Measurements from ENCODE around the gene ZNF408.

The ZNF408 gene

DNA sequence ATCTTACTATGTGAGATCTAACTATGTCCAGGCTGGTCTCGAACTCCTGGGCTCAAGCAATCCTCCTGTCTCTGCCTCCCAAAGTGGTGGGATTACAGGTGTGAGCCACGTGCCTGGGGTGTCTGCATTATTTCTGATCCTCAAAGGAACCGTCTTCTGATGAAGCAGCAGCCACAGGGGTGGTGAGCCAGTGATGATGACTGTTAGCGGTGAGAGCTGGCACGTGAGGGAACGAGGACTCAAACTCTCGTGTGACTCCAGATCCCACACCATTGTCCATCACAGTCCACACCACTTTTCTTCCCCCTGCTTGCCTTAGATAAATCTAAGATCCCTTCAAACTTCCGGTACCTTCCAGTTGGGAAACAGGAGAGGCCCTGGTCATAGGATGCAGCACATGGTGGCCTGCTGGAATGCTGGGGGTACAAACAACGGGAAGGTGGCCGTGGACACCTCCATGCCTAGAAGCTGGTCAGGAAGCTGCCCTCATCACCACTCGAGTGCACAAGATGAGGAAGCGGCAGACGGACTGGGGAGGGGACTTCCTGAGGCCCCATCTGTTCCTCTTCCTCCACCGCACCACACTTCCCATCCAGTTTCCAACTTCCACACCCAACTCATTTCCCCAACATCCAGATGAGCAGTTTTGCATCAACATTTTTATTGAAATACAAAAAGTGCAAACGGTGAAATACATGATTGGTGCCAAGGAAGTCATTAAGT, 24.2 kb upstream of the ZNF408 start:
- no peak for DNase-seq

DNA sequence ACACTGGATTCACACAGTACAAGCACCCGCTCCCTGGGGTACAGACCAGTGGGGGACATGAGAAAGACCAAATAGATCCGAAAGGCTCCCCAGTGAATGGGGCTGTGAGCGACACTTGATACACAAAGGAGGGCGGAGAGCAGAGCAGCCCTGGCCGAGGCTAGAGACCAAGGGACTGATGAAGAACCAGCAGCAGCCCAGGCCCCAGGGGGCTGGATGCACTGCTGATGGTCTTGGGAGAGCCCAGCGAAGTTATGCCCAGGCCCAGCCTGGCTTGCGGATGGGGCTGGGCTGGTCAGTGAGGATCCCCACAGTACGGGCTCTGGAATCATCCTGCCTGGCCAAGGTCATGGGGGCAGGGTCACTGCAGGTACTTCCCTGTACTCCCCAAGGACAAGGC, 23.7 kb upstream of the ZNF408 start:
- no peak for DNase-seq

DNA sequence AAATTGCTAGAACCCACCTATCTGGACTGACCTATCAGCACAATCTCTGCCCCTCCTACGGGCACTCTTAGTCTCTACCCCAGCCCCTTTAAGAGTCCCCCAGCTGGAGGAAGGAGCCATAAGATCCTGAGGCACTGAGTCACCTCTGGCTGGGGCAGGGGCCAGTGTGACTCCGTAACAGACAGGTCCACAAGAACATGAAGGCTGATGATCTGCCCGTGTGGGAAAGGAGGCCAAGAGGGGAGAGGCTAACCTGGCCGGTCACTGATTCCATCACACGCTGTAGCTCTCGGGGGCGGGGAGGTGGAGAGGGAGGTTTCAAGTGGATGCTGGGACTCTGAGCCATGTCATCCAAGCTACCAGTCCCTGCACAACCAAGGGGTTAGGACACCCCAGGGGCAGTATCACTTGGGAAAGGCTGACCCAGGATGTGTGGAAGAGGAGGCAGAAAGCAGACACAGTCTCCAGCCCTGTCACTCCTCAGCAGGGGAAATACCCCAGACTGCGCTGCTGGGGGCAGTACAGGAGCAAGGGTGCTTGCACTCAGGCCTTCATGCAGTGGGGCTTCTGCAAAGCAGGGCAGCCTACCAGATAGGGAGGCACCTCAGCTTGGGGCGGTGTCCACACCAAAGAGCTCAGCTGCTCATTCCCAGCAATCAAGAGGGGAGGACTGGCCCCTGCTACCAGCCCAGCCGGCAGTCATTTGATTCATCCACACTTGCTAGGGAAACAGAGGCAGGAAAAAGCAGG, 22.7 kb upstream of the ZNF408 start:
- no peak for DNase-seq

DNA sequence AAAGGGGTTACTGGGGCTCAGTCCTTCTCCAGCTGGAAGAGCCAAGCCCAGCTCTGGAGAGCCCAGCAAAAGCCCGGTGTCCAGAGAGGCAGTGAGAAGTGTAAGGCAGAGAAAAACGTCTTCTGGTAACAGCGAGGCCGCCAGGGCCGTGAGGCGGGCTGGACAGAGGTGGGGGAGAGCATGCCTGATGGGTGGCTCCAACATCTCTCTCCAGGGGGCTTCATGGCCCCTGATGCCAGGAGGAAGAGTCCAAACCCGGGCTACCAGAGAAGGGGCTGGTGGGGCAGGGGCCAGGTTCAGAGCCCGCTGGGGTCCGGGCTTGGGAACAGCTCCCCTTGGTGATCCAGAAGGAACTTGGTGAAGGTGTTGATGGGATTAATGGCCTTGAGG, 22.1 kb upstream of the ZNF408 start:
- DNase-seq = no peak

DNA sequence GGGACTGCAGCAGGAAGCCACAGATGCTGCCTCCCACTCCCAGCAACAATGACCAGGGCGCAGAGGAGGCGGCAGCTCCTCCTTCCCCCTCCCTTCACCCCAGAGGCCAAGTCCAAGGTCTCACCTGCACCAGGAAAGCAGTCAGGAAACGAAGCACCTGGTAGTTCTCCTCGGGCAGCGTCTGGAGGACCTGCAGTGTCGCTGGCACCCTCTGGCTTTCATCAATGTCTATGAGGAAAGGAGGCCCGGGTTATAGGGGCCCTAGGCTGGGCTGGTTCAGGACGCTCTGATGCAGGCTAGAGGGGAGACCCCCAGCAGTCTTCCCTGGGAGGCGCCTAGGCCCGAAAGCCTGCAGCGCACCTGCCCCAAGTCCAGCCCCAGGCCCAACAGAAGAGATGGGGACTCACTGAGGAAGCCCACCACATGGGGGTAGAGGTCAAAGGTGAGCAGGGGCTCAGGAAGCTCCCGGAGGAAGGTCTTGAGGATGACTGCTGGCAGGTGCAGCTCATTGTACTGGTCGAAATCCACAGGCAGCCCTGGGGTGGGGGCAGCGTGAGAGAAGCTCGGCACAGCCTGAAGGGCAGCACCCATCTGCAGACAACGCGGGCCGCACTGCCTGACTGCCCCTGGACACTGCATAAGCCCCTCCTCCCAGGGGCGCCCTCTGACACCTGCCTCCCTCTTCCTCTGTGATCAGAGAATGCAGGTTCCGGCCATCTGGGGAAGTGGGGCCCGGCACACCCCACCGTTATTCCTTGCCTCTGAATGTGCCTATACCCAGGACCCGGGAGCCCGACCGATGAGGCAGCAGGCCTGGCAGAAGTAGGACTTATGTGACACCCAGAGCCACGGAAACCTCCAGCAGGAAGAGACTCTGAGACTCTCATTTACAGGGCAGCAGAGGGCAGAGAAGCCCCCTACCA, 21.3 kb upstream of the ZNF408 start:
- no peak for DNase-seq

DNA sequence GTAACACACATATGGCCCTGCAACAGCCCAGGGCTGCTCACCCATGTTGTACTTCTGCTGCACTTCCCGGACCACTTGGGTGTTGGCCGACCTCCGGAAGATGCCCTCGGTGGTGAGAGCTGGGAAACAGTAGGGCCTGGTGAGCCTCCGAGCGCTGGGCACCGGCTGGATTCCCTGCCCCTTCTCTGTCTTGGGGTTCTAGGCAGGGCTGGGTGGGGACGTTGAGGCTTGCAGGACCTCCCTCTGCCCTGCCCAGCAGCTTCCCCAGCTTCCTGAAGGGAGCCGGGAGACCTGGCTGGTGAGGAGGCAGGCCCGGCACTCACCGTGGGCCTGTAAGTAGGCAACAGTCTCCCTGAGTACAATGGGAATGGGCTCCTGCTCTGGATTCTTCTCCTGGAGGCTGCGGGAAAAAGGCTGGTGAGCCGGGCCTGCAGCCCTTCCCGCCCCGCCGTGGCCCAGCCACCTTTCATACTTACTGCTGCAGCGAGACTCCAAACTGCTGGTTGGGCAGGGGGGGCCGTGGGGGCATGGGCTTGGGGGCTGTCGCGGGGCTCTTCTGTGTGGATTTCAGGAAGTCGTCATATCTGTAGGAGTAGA, 20.6 kb upstream of the ZNF408 start:
- no peak for DNase-seq

DNA sequence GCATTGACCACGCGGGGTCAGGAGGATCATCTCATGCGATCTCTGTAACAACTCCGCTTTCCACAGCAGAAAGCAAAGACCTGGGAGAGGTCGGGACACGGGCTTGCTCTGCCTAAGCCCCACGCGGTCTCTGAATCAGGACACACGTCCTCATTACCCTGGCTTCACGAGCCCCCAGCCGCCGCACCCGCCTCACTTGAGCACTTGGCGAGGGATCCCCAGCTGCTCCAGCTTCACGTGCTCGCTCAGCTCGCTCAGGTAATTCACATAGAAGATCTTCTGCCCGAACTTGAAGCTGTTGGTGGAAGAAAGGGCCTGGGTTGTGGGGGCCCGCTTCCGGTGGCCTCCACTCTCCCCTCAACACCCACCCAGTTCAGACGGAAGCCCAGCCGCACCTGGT, 20.0 kb upstream of the ZNF408 start:
- DNase-seq = no peak

DNA sequence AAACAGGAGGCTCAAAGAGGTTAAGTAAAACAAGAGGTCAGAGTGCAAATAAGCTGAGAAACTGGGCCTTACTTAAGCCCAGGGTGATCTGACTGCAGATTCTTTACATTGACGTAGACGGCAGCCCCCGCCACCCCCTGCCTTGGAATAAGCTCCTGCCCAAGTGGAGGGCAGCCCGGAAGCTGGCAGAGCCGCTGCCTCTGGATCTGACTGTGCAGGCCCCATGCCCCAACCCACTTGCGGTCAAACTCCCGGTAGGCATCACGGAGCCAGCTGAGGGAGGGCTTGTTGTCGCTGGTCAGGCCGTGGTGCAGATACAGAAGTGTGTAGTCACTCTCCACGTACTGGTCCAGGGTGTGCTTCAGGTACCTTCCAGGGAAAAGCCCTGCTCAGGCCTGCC, 19.0 kb upstream of the ZNF408 start:
- no peak for DNase-seq

DNA sequence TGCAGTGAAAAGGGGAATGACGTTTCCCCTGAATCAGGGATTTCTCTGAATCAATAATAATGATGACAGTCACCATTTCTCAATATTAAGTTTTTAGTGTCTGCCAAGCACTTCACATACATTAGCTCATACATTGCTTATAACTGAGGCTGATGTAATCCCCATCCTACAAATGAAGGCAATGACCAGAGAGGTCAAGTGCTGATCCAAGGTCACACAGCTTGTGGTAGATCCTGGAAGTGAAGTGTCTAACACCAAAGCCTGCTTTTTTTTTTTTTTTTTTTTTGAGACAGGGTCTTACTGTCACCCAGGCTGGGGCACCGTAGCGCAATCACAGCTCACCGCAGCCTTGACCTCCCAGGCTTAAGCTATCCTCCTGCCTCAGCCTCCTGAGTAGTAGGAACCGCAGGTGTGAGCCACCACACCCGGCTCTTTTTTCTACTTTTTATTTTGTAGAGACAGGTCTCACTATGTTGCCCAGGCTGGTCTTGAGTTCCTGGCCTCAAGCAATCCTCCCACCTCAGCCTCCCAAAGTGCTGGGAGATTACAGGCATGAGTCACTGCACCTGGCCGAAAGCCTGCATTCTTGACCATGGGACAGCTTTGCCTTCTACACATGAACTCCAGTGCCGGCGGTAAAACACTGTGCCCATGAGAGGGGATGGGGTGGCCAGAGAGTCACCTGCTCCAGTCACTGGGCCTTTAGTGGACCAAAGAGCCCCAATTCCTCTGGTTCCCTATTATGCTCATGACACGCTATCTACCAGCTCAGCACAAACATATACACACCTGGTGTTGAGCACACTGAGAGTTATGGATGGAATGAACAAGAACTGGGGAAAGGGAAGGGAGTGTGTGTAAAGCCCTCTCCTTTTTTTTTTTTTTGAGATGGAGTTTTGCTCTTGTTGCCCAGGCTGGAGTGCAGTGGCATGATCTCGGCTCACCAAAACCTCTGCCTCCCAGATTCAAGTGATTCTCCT, 17.8 kb upstream of the ZNF408 start:
- DNase-seq = no peak

DNA sequence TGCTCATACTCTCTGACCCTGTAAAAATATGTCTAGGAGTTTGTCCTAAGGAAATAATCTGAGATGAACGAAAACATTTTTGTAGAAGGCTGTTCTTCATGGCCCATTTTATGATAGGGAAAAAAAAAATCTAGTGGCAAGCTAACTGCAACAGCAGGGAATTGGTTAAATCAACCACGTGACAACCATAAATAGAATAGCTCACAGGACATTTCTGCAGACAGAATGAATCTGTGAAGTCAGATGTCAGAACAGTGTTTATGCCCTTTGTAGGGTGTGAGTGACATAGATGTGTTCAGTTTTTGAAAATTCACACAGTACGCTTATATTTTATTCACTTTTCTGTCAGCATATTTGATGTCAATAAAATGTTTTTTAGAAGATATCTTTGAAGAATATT, 16.5 kb upstream of the ZNF408 start:
- DNase-seq = no peak

DNA sequence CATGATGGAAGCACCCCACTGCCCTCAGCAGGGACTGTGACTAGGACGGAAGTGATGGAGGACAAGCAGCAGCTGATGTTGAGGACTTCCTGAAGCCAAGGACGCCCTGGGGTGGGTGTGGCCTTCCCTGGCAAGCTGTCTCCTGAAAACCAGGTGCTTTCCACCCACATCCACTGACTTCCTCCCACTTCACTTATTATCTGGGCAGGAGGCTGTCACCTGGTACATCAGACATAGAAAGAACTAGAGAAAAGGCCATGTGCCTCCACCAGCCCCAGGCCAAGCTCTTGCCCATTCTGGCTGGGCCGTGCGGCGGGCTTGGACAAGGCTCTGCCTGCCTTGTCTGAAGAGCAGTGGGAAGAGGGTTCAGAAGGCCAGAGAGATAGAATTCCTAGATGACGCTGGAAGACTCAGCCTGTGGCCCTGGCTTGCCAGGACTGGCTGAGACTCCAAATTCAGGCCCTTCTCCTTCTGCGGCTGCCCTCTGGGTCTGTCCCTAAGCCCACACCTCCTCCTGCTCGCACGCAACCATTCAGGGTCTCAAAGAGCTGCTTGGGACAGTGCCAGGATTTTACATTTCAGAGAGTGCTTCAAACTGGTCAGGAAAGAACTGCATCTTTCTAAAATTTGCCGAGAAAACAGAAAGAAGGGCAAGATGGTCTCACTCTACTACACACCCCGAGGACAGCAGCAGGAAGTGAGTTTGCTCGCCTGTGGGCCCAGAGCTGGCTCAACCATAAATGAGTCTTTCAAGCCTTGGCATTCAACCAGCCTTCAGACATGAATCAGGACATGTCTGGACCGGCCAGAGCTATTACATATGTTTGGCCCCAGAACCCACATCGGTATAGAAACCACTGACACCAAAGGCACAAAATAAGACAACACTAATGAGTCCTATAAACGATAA, 13.7 kb upstream of the ZNF408 start:
- no peak for DNase-seq

DNA sequence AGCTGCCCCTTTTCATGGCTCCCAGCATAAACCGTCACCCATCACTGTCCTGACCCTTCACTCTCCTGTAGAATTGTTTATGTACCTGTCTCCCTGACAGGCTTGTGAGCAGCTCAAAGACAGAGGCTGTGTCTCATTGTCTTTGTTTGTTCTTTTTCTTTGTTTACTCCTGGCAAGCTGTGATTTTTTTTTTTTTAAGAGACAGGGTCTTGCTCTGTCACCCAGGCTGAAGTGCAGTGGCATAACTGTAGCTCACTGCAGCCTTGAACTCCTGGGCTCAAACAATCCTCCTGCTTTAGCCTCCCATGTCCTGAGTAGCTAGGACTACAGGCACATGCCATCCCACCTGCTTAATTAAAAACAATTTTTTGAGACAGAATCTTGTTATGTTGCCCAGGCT, 10.1 kb upstream of the ZNF408 start:
- no peak for DNase-seq

DNA sequence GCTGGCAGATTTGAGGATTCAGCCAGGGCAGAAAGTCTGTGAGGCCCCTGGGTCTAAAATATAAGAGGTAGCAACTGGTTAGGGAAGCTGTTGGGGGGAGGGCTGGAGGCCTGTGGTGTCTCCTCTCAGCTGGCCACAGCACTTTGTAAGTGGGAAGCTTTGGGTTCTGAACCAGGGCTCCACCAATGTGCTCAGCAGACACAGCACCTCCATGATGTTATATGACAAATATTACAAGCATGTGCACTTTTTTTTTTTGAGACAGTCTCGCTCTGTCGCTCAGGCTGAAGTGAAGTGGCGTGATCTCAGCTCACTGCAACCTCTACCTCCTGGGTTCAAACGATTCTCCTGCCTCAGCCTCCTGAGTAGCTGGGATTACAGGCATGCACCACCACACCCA, 8.4 kb upstream of the ZNF408 start:
- DNase-seq = no peak

DNA sequence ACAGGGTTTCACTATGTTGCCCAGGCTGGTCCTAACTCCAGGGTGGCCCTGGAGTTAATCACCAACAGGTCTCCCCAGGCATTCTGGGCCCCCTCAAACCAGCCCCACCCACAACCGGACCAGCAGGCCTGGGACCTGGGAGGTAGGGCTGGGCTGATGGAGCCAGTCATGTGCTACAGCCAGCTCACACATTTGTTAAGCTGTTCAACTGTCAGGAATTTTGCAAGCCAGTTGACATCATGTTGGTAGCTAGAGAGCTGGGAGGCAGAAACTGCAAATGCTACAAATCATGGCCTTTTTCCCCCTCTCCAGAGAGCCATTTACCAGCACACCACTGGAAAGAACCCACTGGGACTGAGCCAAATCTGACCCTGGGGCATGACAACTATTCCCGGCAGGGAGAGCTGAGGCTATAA, 7.2 kb upstream of the ZNF408 start:
- no peak for DNase-seq

DNA sequence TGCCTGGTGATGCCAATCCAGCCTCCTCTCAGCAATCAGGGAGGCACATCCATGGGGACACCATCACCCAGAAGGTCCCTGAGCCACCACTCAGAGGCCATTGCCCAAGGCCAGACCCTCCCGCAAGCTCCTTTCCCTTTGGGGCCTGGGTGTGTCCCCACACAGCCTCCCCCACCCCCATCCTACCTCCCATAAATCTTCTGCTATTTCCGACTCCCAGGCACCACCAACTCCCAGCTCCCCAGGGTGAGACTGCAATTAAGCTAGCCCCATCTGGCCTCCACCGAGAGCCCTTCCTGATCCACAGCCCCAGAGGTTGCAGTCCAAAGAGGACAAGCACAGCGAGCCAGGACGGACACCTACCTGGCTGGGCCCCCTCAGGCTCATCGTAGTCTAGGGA, 6.8 kb upstream of the ZNF408 start:
- no peak for DNase-seq

DNA sequence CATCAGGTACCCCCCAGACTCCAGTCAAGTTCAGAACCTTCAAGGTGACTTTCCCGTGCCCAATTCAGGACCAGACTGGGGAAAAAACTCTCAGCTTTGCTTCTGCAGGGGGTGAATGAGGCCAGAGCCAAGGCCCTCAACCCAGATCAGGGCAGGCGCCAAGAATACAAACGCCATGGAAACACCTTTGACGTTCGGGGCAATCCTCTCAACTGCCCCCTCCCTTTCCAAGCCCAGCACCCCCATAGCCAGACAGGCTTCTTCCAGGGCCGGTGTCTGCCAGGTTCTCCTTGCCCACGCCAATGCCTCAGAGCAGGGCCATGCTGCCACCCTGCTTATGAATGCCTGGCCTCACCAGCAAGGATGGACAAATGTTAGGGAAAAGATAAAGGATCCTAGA, 6.2 kb upstream of the ZNF408 start:
- DNase-seq = no peak

DNA sequence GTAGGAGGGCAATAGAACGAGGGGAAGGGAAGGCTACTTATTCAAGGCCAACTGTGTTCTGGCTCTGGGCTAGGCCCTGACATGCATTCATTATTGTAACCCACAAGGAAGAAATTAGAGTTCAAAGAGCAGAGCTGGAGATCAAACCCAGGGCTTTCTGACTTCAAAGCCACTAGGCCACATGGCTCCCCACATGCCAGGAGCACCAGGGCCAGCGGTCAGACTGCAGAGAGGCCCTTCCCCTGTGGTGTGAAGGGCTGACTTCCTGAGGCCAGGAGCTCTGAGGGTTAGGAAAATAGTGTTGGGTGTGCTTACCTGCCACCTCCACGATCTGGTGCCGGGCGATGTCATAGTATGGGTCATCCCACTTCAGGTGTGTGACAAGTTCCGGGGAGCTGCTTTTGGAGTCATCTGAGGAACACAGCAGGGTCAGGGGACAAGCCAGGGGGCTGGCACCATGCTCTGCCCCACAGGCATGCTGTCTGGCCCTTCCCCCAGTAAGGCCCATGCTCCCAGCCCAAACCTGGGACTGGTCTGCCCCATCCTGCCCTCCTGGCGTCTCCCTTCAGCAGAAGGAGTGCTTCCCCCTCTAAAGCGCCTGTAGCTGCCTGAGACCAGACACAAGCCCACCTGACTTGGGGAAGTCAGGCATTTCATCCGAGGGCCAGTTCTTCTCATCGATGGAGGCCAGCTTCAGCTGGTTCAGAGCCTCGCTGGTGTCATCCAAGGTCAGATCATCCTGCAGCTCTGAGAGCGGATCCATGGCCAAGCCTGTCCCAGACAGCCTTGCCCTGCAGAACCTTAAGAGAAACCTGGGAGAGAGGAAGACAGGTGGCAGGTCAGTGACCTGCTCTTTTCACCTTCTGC, 5.3 kb upstream of the ZNF408 start:
- no peak for DNase-seq

DNA sequence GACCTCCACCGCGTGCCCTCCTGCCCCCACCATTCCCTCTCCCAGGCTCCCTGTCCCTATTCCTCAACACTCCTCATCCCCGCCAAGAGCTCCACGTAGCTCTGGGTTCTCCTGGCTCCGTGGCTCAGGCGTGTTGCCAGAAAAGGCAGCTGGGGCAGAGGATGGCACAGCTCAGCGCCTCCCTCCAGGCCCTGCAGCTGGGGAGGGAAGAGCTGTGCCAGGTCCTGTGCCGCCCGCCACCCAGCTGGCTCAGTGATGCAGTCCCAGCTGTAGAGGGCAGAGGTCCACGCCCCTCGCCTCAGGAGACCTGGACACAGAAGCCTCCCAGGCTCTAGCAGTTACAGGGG, 4.6 kb upstream of the ZNF408 start:
- no peak for DNase-seq

DNA sequence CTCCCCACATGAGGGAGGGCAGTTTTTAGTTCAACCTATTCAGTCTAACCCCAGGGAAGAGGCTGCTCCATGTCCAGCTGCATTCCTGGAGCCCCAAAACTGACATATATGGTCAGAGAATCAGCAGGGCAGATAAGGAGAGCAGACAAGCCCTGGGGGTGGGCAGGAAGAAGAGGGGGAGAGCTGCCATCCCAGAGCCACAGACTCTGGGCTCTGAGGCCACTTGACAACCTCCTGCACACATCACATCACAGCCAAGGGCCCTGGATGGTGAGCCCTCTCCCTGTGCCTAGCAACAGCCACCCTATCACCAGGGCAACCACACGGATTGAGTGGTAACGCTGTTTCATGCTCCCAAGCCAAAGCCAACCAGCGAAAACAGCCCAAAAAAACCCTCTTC, 3.5 kb upstream of the ZNF408 start:
- DNase-seq = no peak

DNA sequence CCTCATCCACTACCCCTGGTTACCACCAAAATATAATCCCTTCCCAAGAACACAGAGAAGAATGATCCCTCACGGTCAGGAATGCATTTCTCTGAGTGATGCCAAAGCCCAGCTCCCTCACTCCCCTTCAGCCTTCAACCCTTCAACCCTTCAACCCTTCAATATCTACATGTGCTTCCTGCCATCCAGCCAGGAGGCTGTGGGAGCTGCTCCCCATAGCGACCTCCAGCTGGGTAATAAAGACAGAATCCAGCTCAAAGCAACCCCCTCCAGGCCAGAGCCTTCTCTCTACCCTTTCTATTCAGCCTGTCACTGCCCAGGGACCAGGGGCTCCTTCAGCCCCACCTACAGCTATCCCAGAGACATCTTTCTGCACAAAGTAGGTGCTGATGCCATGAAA, 3.1 kb upstream of the ZNF408 start:
- DNase-seq = no peak

All from effector CD8-positive, alpha-beta T cell (primary cell).